HPDE6-E6E7 (cell line): ENCODE measurements around the gene RAPGEF4.
A peak's percentile ranks its signal among the peaks of the same experiment; 100 is the strongest.

Source experiments
- DNase-seq: peaks from one replicate; pipeline ENCODE4 v3.0.0; 2011; ENCODE audit warnings: missing footprints; ENCODE audit errors: extremely low spot score

The RAPGEF4 gene

DNA sequence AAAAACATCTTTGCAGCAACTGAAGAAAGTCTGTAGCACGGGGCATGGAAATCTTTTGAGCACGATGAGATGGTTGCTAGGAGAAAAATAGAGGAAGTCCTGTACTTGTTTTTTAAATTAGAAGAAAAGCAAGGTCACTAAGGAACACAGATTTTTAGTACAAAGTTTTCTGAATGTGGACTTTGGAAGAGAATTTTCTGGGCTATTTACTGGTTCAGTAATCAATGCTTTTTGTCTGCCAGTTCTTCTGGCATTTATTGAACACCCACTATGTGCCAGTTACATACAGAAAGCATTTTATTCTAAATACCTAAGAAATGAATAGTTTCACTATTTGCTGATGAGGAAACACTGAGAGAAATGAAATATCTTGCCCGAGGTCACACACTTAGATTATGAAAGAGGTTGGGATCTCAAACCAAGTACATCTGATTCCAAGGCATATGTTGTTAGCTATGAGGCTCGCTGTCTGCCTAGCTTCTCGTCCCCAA, 324.4 kb downstream of the RAPGEF4 start:
- no peak for DNase-seq

DNA sequence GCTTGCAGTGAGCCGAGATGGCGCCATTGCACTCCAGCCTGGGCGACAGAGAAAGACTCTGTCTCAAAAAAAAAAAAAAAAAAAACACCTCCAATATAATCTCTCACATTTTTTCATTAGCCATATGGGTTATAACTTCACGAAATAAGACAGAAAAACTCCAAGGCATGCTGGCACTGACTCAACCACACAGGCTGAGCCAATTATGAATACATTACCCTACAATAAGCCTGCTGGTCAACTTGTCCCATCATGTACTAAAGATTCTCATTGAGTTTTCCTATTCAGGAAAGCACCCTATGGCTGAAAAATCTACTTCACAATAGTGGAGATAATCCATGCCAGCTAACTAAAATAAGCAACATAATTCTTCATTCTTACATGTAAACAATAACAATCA, 327.2 kb downstream of the RAPGEF4 start:
- DNase-seq: peak; percentile 67

DNA sequence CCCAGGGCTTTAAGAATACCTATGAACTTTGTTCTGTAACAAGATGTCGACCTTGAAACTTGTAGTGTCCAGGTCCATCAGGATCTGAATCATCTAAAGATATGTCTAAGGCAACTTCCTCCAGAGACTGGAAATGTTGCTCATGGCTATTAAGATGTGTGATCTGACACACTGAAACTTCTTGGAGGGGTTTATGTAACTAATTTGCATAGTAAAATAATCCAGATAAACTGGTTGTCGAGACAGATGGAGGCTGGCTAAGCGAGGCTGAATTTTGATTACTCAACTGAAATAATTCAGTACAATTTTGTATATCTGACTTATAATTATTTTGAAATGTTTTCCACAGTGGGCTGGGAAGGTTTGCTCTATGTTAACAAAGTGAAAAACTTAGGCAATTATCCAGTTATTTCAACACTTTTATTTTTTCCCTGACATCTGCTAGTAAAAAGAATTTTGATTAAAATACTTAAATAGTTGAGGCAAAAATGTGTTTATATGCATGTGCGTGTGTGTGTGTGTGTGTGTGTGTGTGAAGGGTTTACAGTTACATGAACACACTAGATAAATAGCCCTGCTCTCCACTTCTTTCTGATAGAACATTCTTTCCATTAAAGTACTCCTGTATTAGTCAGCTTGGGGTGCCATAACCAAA, 328.6 kb downstream of the RAPGEF4 start:
- no peak for DNase-seq

DNA sequence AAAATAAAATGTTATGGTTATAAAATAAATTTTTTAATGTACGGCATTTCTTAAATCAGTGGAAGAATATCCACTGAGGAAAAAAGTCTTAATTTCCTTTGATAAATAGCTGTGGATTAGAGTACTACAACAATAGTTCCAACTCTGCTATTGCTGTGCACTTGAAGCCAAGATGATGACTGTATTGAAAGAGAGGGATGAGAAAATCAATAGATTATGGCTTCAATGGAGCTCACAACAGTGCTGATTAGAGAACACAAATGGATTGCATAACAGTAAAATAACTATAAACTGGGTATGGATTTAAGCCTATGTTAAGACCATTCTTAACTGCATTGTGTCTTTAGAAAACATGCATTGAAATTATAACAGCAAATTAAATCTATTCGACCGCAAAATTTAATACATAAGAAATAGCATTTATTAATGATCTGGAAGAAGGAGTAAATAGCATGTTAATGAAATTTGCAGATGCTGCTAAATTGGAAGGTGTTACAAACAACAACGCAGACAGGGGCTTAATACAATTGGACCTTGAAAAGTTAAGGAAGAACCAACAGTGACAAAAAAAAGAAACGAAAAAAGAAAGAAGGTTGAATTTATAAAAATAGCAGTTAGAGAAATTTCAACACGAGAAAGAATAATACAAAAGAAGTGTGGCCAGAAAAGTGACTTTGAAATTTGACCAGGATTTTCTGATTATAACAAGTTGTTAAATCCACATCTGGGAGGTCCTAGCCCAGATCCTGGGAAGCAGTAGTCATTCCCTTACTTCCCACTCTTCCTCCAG, 331.4 kb downstream of the RAPGEF4 start:
- DNase-seq: no peak

DNA sequence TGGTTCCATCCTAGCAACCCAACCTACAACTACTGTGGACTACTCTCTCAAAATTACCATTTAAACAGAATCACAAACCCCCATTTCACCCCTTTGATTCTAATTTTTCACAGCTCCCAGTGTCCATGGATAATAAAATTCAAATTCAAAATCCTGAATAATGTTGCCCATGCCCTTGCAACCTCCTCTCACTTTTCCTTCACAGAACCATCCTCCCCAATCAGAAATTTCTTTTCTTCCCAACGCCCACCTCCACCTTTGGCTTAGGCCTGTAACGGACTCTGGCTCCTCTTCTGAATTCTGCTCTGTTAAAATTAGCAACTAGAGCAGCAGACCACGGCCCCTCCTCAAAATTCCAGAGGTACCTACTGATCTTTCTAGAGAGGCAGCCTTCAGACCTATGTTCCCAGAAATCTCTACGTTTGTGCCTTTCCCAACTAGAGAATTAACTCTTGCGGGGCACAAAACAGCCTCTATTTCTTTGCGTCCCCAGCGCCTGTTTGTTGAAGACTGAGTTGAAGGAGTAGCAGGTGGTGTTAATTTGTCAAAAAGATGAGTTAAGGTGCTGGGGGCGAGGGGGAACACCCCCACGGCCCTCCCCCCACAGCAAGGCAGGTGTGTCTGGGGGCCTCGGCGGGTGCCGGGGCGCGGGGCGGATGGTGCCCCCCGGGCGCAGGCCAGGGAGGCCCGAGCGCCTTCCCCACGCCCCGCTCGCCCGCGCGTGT, 339.6 kb downstream of the RAPGEF4 start:
- DNase-seq: no peak

DNA sequence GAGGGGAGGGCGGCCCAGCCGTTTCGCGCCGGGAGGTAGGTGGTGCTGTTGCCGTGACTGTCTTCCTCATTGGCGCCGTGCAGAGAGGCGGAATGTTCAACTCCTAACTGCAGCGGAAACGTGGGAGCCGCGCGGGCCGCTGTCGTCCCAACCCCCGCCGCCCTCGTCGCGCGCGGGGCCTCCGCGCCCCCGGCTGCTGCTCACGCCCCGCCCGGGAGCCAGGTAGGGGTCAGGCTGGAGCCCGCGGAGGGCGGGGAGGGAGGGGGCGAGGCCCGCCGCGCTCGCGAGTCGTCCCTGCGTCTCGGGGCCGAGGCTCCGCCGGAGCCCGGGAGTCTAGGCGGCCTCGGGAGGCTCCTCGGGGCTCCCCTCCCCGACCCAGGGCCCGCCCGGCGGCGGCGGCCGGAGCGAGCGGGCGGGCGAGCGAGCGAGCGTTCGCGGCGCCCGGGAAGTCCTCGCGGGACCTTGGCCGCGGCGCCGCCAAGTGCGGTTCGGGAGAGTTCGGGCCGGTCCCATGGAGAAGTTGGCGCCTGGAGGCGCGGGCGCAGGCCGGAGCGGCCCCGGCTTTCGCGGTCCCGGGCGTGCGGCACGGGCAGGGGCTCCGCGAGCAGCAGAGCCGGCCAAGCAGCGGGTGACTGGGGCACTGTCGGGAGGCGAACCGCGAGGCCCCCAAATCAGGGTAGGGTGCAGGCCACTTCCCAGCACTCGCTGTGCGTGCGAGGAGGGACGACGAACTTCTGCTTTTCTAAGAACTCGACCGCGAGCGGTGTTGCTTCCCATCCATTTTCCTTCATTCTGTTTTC, 340.3 kb downstream of the RAPGEF4 start, which contains the start of gene MAP3K20:
TSS of gene MAP3K20 (plus strand) at position 66 of the 800 bp plus-strand sequence. CDS start 15,186 bp downstream, outside the sequence.
- DNase-seq: peak; percentile 16

DNA sequence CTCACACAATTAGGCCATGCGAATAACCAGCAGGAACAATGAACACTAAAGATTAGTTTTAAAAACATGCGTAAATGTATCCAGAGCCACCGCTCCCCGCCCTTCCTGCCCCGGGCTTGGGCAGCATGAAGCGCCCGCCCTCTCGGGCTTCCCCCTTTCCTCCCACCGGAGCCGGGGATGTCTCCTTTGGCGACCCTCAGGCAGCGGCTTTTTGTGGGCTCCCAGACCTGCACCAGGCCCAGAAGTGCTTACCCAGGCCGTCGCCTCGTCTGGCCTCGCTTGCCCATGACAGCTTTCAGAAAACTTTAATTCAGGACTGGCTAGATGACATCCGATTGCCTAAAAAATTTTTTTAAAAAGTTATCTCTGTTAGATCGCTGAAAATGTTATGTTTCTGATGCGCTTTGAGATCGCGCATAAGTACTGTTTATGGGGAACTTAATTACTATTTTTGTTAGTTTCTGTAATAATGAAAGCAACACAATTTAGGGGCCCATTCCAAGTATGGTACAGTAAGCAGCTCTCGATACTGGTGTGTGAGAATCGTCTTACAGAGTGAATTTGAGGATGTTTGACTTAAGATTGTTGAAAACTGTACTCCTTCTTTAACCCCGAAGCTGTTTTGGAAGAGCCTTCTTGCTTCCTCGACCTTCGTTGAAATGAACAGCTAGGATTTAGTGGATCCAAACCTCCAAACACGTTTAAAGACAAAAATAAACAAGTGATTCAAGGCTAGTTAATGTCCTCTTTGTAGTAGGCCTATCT, 341.1 kb downstream of the RAPGEF4 start:
- DNase-seq: no peak

DNA sequence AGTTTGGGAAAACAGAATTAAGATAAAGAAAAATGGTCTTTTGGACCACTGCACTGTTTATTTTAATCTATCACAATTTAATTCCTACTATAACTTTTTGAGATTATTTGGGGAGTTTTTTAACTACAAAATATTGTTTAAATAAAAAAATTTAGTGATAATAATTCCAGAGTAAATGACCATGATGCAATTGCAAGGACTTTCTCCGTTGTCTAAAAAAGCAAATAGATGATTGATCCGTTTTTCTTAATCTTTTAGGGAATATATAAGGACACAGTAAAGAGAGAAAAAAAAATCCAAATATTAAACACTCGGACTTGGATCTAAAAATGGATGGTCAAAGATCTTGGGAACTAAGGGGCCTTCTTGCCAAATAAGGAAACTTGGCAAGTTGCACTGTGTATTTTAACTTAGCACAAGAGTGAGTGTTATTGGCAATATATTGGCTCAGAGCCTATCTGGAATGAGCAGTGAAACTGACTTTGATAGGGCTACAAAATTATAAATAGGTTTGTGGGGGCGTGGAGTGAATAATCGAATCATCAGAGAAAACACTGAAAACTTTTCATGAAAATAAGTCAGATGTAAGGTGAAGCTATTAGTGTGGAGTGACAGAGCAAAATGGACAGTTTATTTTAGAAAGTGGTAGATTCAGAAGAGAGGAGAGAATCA, 342.0 kb downstream of the RAPGEF4 start:
- DNase-seq: no peak

DNA sequence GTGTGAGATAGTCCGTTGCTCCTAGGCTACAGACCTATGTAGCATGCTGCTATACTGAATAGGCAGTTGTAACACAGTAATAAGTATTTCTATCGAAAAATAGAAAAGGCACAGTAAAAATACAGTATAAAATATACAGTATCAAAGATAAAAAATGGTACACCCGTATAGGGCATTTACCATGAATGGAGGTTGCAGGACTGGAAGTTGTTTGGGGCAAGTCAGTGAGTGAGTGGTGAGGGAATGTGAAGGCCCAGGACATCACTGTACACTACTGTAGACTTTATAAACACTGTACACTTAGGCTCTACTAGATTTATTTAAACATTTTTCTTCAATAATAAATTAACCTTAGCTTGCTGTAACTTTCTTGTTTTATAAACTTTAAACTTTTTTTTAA, 343.5 kb downstream of the RAPGEF4 start:
- DNase-seq: no peak

DNA sequence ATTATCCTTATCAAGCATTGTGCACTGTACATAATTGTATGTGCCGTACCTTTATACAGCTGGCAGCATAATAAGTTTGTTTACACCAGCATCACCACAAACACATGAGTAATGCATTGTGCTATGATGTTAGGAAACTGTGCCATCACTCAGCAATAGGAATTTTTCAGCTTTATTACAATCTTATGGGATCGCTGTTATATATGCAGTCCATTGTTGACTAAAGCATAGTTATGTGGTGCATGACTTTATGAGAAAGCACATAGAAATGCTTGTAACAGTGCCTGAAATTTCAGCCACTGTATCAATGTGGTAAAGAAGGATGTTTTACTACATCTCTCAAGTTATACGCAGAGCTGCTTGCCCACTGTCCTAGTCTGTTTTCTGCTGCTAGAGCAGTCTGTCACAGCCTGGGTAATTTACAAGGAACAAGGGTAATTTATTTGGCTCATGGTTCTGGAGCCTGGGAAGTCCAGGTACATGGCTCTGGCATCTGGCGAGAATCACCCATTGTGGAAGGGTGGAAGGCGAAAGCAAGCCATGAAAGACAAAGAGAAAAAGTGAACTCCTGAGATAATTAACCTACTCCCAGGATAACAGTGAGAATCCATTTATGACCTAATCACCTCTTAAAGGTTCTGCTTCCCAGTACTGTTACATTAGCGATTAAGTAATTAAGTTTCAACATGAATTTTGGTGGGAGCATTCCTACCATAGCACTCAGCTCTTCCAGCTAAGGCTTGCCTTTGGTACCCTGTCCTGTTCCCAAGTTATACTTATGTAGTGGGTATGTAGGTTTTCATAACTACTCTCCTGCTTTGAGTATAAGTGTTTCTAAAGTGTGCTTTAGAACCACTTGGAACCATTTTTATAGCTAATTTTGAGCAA, 344.6 kb downstream of the RAPGEF4 start:
- DNase-seq: no peak

DNA sequence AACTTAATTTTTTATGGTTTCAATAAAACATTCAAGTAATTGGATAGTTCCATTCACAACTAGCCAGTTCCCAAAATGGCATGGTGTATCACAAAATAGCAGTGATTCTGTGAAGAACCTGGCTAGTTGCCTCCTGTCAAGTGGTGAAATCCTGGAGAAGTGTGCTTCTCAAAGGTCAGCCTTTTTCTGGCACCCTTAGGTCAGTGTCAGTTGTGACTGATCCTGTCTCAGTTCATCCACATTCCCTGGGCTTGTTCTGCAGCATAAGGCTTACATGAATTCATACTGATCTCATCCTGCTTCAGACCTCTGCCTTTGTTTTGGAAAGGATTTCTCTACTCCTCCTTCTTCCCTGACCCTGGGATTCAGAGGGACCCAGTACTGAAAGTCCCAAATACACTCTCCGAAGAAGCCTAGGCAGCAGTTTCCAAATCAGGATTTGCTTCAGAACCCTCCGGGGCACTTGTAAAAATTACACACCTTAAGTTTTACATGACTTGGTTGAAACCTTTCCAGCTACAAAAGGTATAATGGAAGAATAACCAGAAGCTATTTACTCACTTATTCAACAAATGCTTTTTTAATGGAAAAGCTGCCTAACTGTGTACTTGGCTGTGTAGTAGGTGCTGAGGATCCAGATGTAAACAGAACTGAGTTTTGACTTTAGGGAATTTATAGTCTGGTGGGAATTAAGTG, 351.0 kb downstream of the RAPGEF4 start:
- DNase-seq: no peak

DNA sequence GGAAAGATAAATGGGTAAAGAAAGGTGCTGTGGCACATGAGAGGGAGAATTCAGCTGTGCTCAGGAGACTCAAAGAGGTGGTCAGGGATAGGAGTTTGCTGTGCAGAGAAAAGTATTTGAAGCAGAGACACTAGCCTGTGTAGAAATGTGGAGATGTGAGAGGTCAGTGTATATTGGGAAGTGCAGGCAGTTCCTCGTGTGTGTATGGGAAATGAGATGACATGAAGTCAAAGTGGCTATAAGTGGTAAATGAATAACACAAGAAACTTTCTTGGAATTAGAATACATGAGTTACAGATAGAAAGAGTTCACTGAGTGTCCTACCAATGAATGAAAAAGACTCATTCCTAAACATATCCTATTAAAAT, 351.6 kb downstream of the RAPGEF4 start:
- DNase-seq: no peak

DNA sequence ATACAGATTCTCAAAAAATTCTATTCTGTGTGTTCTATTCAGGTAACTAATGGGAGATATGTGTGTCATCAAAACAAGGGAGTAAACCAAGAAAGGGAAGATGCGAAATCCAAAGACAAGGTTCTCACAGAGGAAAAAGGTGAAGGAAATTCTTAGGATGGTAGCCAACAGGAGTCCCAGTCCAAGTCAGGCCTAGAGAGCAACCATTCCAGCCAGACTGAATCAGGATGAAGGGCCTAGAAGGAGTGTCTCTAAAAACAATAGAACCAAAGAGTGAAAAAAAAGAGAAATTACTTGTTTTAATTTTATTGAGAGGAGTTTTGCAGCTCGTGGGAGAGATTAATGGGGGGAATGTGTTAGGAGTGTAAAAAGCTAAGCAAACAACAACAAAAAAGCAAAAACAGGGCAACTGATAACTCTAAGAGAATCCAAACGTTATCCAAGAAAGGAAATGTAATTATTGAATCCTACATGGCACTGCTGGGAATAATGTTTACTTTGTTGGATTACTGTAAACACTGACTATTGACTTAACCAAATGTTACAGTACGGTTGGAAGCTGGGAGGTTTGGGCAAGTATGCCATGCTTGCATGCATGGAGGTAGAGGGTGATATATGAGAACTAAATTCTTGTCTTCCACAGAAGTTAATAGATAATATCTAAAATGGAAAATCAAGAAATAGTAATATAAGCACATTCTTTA, 352.3 kb downstream of the RAPGEF4 start:
- no peak for DNase-seq

DNA sequence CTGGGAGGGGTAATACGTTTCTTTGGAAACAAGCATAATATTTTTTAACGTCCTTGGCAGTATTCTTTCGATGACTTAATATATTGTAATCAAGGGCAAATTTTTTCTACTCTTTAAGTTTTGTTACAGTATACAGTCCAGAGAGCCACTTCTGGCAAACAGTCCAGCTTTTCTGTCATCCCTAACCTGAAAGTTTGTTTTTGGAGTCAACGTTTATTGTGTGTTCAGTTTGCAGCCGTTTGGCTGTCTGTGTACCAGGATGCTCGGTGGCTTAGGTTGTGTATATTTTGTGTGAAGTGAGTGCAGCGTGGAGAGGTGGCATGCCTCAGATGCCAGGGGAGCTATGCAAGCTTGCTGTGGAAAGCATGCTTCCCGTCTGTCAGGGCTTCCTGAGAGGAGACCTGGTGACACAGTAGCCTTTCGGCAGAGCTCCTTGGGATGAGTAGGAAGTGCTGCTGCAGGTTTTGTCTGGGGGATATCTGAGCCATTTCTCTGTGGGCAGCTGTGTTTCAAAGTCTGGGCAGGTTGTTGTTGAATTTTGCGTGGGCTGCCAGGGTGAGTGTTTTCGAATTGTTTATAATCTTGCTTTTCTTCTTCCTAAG, 354.7 kb downstream of the RAPGEF4 start:
- no peak for DNase-seq

DNA sequence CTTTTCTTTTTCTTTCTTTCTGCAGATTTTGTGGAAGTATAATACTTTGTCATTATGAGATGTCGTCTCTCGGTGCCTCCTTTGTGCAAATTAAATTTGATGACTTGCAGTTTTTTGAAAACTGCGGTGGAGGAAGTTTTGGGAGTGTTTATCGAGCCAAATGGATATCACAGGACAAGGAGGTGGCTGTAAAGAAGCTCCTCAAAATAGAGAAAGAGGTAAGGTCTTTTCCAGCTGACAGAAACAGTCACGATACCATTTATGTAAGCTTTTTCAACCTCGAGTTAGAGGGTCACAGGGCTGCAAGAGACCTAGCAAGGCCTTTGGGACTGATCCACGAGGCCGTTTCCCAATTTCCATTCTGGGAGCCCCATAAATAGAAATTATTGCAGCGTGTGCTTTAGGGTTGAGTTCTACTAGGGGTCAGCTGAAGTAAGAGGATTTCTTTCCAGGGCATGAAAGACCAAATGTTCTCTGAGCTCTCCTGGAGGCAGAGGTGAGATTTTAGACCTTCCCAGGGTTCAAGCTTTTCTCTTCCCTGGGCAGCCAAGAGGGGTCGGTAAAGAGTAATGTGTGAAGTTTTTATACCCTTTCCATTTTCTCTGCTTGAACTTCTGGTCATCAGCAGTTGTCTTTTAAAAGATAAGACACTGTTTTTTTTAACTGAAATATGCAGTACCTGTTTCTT, 355.5 kb downstream of the RAPGEF4 start:
- no peak for DNase-seq

DNA sequence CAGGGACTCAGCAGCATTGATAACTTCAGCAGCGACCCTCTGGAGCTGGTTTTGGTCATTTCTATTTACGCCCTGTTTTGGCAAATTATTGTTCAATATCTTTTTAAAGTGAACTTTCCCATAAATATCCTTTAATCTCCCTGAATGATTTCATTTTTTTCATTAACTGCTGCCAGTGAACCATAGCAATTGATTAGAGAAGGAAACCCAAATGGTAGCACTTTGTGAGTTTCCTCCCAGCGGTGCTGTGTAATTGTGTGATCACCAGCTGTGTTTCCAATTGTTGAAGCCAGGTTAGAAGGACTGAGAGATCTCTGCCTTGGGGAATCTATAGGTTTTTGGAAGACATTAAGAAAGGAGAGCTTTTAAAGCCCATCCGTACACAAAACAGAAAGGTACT, 356.3 kb downstream of the RAPGEF4 start:
- no peak for DNase-seq

DNA sequence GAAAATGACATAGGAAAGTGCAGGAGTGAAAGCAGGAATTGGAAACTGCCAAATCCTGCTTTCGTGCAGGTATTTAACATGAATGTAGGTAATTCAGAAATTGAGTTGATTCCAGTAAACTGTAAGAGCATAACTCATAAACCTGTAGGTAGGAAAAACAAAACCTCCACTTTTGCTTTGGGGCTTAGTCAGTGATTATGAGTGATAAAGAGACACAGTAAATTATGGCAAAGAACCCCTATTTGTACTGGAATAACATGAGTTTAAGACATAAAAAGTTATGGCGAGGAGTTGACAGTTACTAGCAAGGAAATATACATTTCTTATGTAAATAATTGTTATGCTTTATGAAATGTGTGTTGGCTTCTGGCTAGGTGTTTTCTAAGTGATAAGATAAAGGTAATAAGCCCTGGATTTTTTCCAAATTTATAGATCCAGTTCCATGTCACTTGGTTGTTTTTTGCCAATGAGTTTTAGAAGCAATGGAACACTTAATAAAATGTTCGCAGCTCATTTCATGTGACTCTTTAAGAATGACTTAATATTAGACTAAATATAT, 357.3 kb downstream of the RAPGEF4 start:
- DNase-seq: no peak
